ENCODE data around the gene ADAMTS2.

ADAMTS2 gene

DNA sequence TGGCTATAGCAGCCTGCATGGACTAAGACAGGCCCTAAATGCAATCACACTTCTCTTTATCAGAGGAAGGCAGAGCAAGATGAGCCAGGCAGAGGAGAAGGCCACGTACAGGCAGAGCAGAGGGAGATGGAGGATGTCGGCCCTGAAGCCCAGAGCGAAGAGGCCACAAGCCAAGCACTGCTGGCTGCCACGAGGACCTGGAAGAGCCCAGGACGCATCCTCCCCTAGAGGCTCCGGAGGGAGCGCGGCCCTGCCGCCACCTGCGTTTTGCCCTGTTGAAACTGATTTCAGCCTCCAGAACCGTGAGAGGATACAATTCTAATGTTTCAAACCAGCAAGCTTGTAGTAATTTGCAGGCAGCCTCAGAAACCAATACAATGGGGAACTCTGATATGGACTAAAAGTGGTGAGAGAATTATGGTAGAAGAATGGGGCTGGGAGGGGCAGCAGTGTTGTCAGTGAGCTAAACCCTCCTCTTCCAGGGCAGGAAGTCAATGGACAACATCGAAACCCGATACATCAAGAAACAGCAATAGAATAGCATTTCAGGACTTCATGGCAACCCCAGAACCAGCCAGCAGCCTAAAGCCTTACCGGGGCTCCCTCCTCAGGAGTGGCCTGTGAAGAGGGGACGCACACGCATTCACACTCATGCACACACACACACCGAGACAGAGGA lies 32.6 kb downstream of the ADAMTS2 start:
- no peak for DNase-seq (ENCODE audit: low read depth in 1 of 2, low spot score in 1 of 2)

DNA sequence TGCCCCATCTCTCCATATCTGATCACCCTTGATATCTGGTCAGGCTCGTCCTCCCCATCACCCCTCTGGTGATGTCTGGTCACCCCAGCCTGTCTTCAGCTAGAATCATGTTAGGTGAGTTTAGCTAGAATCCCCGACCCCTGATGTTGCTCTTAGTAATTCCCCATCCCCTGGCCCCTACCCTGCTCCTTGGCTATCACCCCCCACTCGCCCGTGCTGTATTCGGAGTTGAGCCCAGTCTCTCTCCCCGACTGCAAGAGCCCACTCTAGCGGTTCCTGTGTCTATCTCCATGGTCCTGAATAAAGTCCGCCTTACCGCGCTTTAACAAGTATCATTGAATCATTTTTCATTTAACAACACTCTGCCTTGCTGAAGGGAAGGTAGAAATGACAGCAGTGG lies 33.7 kb downstream of the ADAMTS2 start:
- DNase-seq (ENCODE audit: low read depth in 1 of 2, low spot score in 1 of 2), result no peak

DNA sequence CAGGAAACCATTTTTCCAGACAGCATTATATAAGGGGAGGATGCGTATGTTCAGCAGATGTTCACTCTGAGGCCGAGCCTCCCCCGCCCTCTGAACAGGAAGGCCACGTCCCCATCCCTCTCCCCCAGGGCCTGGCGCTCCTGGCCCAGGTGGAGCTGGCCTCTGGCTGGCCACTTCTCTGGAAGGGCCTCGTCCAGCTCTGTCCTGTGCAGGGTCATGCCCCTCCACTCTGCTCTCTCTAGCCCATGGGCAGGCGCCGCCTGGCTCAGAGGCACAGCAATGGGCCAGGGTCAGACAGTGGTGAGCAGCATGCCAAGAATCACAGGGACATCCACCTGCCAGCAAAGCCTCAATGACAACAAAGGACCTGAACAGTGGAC lies 34.2 kb downstream of the ADAMTS2 start:
- DNase-seq (ENCODE audit: low read depth in 1 of 2, low spot score in 1 of 2), result no peak

DNA sequence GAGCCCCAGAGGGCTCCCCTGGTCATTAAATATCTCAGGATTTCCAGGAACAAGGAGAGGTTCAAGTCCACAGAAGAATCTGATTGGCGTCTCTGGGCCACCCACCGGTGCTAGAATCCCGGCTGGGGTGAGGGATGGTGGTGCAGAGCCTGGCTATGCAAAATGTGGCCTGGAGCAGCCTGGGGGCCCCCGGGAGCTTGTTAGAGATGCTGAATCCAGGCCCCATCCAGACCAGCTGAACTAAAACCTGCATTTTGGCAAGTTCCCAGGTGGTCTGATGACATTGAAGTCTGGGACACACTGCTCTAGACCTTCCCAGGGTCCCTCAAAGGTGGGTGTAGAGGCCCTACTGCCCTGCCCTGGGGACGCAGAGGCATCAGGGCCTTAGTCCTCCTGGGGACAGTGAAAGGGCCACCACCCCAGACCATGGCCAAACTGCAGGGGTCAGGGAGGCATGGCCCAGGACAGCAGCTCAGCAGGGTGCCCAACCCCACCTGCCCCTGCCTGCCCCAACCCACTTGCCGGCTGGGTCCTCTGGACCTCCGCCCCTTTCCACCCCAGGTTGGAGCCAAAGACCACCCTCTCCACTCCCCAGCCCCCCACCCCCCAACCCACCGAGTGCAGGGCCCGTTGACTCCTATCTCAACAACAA lies 34.7 kb downstream of the ADAMTS2 start:
- no peak for DNase-seq (ENCODE audit: low read depth in 1 of 2, low spot score in 1 of 2)

DNA sequence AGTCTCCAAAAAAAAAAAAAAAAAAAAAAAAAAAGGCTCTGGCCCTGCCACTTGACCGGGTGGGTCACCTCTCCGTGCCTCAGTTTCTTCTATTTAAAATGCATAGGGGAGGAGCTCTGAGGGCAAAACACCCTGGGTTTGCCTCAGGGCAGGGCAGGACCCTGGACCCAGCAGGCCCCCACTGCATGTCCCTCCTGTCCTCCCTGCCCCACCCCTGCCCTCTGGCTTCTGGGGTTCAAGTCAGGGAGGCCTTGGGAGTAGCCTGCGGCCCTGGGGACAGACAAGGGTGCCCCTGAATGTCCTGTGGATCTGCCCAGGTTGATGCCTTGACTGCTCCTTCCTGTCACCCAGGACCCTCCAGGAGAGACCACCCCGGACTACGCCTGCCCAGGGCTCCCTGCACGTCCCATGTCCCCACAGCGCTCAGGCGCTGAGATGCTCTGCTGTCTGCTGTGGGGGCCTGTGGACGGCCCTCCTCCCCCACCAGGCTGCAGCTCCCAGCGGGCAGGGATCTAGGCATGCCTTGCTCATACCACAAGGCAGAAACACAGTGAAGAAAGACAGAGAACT lies 35.4 kb downstream of the ADAMTS2 start:
- DNase-seq (ENCODE audit: low read depth in 1 of 2, low spot score in 1 of 2), result no peak

DNA sequence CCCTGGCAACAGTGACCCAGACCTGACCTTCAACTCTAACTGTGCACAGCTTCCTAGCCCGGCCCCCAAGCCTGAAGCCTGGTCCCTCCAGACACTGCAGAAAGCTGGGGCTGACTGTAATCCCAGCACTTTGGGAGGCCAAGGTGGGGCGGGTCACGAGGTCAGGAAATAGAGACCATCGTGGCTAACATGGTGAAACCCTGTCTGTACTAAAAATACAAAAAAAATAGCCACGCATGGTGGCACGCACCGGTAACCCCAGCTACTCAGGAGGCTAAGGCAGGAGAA lies 35.9 kb downstream of the ADAMTS2 start:
- no peak for DNase-seq (ENCODE audit: low read depth in 1 of 2, low spot score in 1 of 2)

DNA sequence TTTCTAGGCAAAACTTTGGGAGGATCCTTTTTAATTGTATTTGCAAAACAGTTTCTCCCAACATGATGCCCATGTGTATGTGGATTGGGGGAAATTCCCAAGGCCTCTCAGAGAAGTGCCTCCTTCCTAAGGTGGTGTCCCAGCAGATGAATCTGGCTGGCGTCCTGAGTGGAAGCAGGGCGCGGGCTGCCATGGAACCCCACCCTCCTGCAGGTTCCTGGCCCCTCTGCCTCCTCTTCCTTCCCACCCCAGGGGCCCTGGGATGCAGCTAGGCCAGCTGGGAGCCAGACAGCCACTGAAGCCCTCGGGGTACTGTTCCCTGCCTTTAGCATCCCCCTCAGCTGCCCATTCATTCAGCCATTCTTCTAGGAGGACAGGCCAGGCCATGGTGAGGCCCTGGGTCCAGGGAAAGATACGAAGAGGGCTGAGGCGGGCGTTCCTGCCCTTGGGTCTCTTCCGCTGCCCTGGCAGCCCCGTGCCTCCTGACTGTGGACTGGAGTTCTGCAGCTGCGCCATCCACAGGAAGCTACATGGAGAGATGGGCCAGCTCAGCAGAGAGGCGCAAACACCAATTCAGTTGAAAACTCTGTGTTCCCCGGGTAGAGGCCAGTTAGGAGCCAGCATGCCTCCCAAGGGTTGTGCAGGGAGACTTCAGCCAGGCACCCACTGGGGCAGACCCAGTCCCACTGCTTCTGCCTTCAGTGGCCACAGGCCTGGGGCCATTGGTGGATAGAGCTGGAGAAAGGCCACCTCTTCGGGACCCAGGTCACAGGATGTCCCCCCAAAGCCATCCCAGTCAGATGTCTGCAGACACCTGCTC lies 36.5 kb downstream of the ADAMTS2 start:
- DNase-seq (ENCODE audit: low read depth in 1 of 2, low spot score in 1 of 2), result no peak

DNA sequence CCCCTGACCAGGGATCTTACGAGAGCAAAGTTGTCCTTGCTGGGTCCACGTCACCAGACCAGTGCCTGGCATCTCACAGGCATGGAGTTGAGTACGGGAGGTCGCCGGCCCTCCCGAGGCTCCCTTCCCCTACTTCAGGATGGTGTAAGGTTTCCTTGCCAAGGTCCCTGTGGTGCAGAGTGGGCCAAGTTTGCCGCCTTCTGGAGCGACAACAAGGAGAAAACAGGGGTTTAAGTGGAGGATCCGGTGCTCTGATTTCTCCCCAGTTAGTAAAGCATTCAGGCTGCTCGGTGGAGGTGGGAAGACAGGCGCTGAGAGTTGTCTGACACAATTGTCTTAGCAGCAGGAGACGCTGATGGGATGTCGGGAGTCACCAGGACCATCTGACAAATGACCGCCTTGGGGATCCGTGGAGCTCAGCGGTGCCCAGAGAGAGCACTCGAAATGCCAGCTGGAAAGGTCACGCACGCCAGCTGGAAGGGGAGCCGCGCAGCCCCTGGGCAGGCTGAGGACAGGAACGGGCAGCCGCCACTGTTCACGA lies 37.3 kb downstream of the ADAMTS2 start:
- DNase-seq (ENCODE audit: low read depth in 1 of 2, low spot score in 1 of 2), result no peak

DNA sequence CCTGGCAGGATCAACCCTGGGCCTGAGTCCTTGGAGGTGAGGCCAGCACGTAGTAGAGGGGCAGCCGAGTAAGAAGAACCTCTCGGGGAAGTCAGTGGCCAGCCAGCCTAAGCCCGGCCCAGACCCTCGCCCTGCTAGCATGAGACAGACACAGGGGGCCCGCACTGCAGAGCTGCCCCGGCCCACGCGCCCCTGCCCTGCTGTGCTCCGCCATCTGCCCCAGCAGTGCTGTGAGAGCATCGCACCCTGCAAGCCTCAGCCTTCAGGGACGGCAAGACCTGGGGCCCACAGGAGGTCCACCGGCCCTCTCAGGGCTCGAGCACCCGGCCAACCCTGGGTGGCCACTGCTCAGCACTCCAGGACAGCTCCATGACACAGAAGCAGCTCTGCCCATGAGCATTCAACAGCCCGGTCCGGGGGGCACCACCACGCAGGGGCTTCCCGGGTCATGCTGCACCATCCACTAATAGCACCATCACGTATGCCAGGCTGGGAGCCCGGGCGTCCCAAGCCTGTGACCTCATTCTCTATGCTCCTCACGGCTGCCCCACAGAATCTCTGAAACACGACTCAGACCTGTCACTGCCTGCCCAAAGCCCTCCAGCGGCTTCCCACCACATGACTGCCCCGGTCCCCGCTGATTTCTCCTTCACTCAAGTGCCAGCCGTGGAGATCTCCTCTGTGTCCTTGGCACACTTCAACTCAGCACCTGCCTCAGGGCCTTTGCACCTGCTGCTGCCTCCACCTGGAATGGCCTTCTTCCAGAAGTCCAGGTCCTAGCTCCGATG lies 38.1 kb downstream of the ADAMTS2 start:
- DNase-seq (ENCODE audit: low read depth in 1 of 2, low spot score in 1 of 2), result no peak

DNA sequence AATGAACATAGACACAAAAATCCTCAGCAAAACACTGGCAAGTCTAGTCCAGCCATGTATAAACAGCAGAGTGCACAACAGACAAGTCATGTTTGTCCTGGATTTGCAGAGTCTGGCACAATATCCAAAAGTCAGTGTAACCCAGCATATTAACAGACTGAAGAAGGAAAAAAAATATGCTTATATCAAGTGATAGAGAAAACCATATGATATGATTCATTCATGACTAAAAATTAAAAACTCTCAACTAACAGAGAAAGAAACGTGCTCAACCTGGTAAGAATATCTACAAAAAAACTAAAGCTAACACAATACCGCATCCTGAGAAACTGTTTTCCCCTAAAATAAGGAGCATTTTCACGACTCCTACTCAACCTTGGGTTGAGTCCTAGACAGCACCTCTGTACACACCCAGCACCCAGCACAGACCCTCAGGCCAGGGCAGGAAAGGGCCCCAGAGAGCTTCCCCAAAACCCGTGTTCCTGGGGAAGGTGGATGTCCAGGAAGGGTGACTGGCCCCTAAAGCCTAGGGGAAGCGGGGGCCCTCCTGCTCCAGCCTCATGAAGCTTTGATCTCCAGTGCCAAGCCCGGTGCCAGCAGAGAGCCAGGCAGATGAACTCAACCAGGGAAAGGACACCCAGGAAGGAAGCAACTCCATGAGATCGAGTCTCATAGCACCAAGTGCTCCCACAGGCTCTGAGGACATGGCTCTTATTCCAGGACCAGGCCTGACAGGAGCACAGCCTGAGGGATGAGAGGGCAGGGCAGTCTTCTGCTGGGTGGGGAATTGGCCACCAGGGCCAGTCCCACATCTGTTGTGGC lies 38.9 kb downstream of the ADAMTS2 start:
- no peak for DNase-seq (ENCODE audit: low read depth in 1 of 2, low spot score in 1 of 2)

DNA sequence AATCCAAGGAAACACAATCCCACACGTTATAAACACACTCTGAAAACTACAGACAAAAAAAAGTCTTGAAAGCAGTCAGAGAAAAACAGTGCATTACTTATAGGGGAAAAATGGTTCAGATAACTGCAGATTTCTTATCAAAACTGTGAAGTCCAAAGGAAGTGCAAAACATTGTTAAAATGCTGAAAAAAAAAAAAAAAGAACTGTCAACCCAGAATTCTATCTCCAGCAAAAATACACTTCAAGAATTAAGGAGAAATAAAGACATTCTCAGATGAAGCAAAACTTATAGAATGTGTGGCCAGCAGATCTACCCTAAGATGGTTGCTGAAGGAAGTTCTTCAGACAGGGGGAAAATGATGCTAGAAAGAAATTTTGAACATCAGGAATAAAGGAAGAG lies 40.4 kb downstream of the ADAMTS2 start:
- DNase-seq (ENCODE audit: low read depth in 1 of 2, low spot score in 1 of 2), result no peak

DNA sequence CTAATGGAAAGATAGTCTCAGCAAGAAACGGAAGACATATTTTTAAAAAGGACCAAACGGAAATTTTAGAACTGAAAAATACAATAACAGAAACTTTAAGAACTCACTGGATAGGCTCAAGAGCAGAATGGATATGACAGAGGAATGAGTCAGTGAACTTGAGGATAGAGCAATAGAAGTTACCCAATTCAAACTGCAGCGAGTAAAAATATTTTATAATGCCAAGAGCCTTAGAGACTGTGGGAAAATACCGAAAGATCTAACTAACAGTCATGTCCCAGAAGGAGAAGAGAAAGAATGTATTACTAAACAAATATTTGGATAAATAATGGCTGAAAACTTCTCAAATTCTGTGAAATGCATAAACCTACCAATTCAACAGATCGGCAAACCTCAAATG lies 40.8 kb downstream of the ADAMTS2 start:
- no peak for DNase-seq (ENCODE audit: low read depth in 1 of 2, low spot score in 1 of 2)

DNA sequence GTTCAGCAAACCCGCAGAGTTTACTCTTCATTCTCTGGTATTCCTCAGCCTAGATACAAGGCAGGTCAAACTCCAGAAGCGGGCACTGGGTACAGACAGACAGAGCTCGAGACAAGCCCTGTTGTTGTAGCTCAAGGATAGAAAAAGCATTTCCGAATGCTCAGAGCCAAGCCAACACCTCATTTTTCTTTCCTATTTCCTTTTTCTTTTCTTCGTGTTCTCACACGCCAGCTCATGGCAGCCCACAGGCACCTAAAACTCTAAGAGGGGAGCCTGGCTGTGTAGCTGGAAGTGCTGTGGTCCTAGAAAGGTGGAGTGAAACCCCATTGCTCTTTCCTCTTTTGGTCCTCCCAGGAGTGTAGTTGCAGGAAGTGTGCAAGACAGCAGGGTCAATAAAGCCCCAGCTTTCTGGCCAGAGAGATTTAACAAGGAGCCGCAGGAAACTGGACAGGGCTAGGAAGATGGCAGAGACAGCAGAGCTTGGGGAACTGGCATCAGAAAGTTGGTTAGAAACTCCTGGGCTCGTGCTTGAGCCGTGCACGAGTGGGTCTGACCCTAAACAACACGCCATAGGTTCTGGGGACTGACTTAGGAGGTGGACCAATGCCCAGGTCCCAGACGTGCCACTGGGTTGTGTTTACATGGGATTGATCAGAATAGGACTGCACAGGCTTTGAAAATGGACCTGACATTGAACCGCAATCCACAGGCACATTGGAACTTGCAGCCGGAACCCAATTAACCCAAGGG lies 41.6 kb downstream of the ADAMTS2 start:
- no peak for DNase-seq (ENCODE audit: low read depth in 1 of 2, low spot score in 1 of 2)

DNA sequence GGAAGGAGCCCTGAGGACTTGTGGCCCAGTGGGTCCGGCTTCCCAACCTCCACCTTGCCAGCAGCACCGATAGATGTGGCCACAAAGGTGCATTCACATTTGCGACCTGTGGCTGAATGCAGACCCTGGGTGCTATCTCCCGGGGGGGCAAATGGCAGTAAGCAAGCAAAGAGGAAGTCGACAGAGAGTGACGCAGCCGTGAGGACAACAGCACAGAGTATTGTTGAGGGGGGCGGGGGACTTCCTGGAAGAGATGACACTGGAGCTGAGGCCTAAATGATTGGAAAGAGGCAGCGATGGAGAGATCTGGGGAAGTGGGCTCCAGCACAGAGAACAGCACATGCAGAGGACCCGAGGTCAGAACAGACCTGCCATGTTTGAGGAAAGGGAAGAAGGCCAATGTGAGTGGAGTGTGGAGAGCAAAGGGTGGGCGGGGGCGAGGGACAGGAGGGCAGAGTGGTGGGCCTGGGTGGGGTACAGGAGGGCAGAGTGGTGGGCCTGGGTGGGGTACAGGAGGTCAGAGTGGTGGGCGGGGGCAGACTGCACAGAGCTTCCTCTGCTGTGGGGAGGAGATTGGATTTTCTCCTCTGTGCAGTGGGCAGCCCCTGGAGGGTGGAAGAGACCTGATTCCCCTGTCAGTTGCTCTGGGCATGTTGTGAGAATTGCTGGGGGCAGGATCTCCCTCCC lies 42.6 kb downstream of the ADAMTS2 start:
- DNase-seq (ENCODE audit: low read depth in 1 of 2, low spot score in 1 of 2), result no peak

DNA sequence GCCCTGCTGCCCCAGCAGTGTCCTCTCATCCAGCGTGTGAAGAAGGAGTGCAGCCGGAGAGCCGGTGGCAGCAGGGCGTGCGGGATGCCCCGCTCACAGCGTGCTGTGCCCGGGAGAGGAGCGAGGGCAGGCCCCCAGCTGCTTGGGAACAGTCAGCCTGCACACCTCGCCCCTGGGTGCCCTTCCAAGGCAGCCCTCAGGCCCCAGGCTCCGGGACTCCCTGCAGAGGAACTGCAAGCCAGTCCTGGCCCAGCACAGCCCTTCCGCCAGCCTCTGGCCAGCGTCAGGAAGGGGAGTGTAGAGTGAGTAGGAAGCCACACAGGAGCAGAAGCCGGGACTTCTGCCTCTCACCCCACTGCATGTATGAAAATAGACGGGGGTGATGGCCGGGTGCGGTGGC lies 43.5 kb downstream of the ADAMTS2 start:
- DNase-seq (ENCODE audit: low read depth in 1 of 2, low spot score in 1 of 2), result no peak

DNA sequence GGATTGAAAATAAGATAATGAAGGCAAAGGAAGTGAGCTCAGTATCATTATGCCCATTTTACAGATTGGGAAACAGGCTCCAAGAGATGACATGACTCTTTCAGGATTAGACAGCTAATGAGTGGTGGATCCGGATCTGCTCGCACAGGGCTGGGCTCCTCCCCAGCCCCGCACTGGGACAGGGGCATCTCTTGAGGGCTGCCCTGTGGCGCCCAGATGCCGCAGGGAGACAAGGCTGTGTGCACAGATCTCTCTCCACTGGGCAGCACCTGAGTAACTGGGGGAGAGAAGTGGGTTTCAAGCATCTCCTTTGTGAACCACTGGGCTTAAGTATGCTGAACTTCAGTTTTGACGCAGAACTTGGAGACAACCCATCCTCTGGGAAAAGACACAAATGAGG lies 43.9 kb downstream of the ADAMTS2 start:
- no peak for DNase-seq (ENCODE audit: low read depth in 1 of 2, low spot score in 1 of 2)

DNA sequence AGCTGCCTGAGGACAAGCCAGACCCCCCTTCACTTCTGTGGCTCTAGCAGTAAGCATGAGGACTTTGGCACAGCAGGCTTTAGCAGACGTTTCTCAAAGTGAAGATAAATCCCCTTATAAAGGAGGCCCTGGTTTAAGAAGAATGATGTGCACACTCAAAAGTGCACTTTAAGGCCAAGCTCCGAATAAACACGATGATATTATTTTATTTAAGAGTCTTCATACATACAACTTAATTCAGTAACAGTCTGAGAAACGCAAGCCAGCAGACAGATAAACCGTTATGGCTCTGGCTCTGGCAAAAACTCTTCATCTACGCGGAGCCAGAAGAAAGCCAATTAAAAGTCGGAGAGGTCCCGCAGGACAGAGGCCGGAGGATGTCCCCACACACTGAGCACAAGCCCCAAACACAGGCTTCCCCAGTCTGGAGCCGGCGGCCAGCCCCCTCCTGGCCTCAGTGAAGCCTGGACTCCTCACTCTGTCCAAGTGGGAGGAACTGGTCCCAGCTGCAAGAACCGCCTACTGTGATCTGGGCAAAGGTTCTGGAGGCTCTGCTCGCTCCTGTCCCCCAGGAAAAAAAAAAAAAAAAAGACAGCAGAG lies 44.6 kb downstream of the ADAMTS2 start:
- DNase-seq (ENCODE audit: low read depth in 1 of 2, low spot score in 1 of 2), result no peak

DNA sequence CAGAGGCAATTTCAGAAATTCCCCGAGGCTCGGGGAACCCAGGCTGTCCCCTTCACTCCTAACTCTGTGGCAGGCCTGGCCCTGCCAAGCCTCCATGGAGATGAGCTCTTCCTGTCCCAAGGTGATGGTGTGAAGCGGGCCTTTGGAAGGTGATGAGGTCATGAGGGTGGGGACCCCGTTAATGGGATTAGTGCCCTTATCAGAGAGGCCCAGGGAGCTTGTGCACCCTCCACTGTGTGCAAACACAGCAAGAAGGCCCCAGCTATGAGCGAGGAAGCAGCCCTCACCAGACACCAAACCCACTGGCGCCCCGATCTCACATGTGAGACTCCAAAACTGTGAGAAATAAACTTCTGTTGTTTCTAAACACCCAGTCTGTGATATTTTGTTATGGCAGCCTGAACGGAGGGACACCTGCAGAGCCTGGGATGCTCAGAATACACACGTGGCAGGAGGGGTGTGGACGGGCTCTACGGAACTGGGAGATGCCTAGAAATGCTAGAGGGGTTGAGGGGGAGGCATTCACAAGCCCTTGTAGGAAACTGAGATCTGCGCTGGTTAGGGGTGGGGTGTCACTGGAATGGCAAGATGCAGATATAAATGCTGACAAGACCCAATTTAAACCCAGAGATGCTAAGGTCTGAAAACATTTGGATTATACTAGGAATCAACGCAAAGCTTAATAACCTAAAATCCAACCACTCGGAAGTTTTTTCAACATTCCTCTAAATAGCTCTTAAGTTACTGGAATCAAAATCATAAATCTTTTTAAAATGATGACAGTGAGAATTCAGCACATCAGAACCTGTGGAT lies 46.9 kb downstream of the ADAMTS2 start:
- DNase-seq (ENCODE audit: low read depth in 1 of 2, low spot score in 1 of 2), result no peak
